Ishikawa (cell line): ENCODE results near the gene QRFPR.

ENCODE experiments used
- CREB1 ChIP-seq: IDR thresholded peaks from 2 replicates; pipeline ENCODE4 v1.6.1; 2012; ENCODE audit warnings: low read depth
- EGR1 ChIP-seq: IDR thresholded peaks from 2 replicates; pipeline ENCODE4 v1.6.1; 2012
- MAX ChIP-seq: IDR thresholded peaks from 2 replicates; pipeline ENCODE4 v1.6.1; 2012
- REST ChIP-seq: IDR thresholded peaks from 2 replicates; pipeline ENCODE4 v1.6.1; 2012; ENCODE audit warnings: low read depth, mild to moderate bottlenecking
- TAF1 ChIP-seq: IDR thresholded peaks from 2 replicates; pipeline ENCODE4 v1.6.1; 2012; ENCODE audit warnings: low read depth, mild to moderate bottlenecking
- TCF12 ChIP-seq: IDR thresholded peaks from 2 replicates; pipeline ENCODE4 v1.6.1; 2012; ENCODE audit warnings: low read depth
- YY1 ChIP-seq: IDR thresholded peaks from 2 replicates; pipeline ENCODE4 v1.6.1; 2012; ENCODE audit warnings: low read depth

GRCh38 chr4:121304893-121305292 is 75.9 kb downstream of the QRFPR start:
- no peak for TF ChIP-seq CREB1
- TF ChIP-seq MAX: no peak
- TF ChIP-seq EGR1: no peak
- no peak for TF ChIP-seq REST
- TF ChIP-seq TCF12: no peak
- TF ChIP-seq YY1: no peak
- TF ChIP-seq TAF1: no peak
